ENCODE results near the gene MMP25. TPM values are rescaled to one million over a fixed set of nuclear protein-coding genes. Genes with fewer than 3 reads are reported as not detected.

Gene MMP25
- total and polyA plus RNA-seq, 2 experiments from 2014 or later, result 0.16 TPM; not detected in 1

- H3K36me3 ChIP-seq (ENCODE audit: low read depth), result no peaks in the 10 kb centered on the region
- no peaks in the 10 kb centered on the region for H3K79me2 ChIP-seq (ENCODE audit: insufficient read depth)
- peak; percentile 50 for DNase-seq
Measured at GRCh38 chr16:3094289-3095027, 48.1 kb downstream of the MMP25 start.

GRCh38 chr16:3095869-3096268, 49.5 kb downstream of the MMP25 start:
- in situ Hi-C loops (cut with MboI), result no loop called here

More at GRCh38 chr16:3094289-3095027, 48.1 kb downstream of the MMP25 start:
- no peaks in the 10 kb centered on the region for H3K9me2 ChIP-seq (ENCODE audit: insufficient read depth)
- H3K9me3 ChIP-seq (ENCODE audit: low read depth), result no peaks in the 10 kb centered on the region
- H3K27ac ChIP-seq, result no peak overlapping the region
- no peak overlapping the region for H3K4me3 ChIP-seq
- in situ Hi-C loops (cut with MboI), result no loop called here
- H3K27me3 ChIP-seq (replicated peaks; ENCODE audit: insufficient read depth), result peaks cover 18% of the 10 kb centered on the region; the same call in 1 of the 2 replicates
- H3K4me2 ChIP-seq (ENCODE audit: unreplicated experiment), result no peak overlapping the region
- no peak overlapping the region for H2AFZ ChIP-seq
- no peaks in the 10 kb centered on the region for H4K20me1 ChIP-seq (ENCODE audit: insufficient read depth)
- H3K9ac ChIP-seq, result no peak overlapping the region
- WGBS, 2 experiments (ENCODE audit: low coverage in 1 of 2, low lambda C conversion rate in 2 of 2, missing lambda C conversion rate in 2 of 2), result 64 to 74% methylated on average over 22 of the region's 22 CpGs
- no peak for TF ChIP-seq EZH2phosphoT487 (IDR thresholded peaks at IDR 0.05; ENCODE audit: insufficient read depth, low read depth)
- H3K4me1 ChIP-seq (ENCODE audit: insufficient read depth), result no peaks in the 10 kb centered on the region
- H3F3A ChIP-seq (ENCODE audit: insufficient read depth), result no peaks in the 10 kb centered on the region

GRCh38 chr16:3096362-3096761, 50.0 kb downstream of the MMP25 start:
- in situ Hi-C loops (cut with MboI), result no loop called here
- no peaks in the 10 kb centered on the region for H3F3A ChIP-seq (ENCODE audit: insufficient read depth)
- H3K9me3 ChIP-seq (ENCODE audit: low read depth), result no peaks in the 10 kb centered on the region
- H4K20me1 ChIP-seq (ENCODE audit: insufficient read depth), result no peaks in the 10 kb centered on the region
- no peak overlapping the region for H2AFZ ChIP-seq
- H3K4me2 ChIP-seq (ENCODE audit: unreplicated experiment), result no peak overlapping the region
- no peak overlapping the region for H3K27ac ChIP-seq
- peaks cover 13% of the 10 kb centered on the region; the same call in 1 of the 2 replicates for H3K27me3 ChIP-seq (replicated peaks; ENCODE audit: insufficient read depth)
- no peaks in the 10 kb centered on the region for H3K9me2 ChIP-seq (ENCODE audit: insufficient read depth)
- H3K9ac ChIP-seq, result no peak overlapping the region
- 68 to 73% methylated on average over 6 of the region's 6 CpGs for WGBS, 2 experiments (ENCODE audit: low coverage in 1 of 2, low lambda C conversion rate in 2 of 2, missing lambda C conversion rate in 2 of 2)
- TF ChIP-seq EZH2phosphoT487 (IDR thresholded peaks at IDR 0.05; ENCODE audit: insufficient read depth, low read depth), result no peak
- TF ChIP-seq EZH2 (IDR thresholded peaks at IDR 0.05; ENCODE audit: insufficient read depth, poor library complexity, severe bottlenecking), result no peak
- H3K4me3 ChIP-seq, result no peak overlapping the region
- no peaks in the 10 kb centered on the region for H3K79me2 ChIP-seq (ENCODE audit: insufficient read depth)
- no peak for DNase-seq
- no peaks in the 10 kb centered on the region for H3K4me1 ChIP-seq (ENCODE audit: insufficient read depth)
- no peaks in the 10 kb centered on the region for H3K36me3 ChIP-seq (ENCODE audit: low read depth)

More at GRCh38 chr16:3095869-3096268, 49.5 kb downstream of the MMP25 start:
- WGBS, 2 experiments (ENCODE audit: low coverage in 1 of 2, low lambda C conversion rate in 2 of 2, missing lambda C conversion rate in 2 of 2), result 7 to 8% methylated on average over 4 of the region's 4 CpGs
- Histone ChIP-seq H3K9ac (no peak overlapping the region), H3K36me3 (ENCODE audit: low read depth) (no peaks in the 10 kb centered on the region), H3K27ac (no peak overlapping the region), H3K4me2 (ENCODE audit: unreplicated experiment) (no peak overlapping the region), H4K20me1 (ENCODE audit: insufficient read depth) (no peaks in the 10 kb centered on the region), H3K4me1 (ENCODE audit: insufficient read depth) (no peaks in the 10 kb centered on the region), H3K4me3 (no peak overlapping the region), H3K9me2 (ENCODE audit: insufficient read depth) (no peaks in the 10 kb centered on the region), H3F3A (ENCODE audit: insufficient read depth) (no peaks in the 10 kb centered on the region), H2AFZ (no peak overlapping the region), H3K27me3 (replicated peaks; ENCODE audit: insufficient read depth) (peaks cover 18% of the 10 kb centered on the region; the same call in 1 of the 2 replicates), H3K9me3 (ENCODE audit: low read depth) (no peaks in the 10 kb centered on the region), H3K79me2 (ENCODE audit: insufficient read depth) (no peaks in the 10 kb centered on the region)
- TF ChIP-seq EZH2phosphoT487 (IDR thresholded peaks at IDR 0.05; ENCODE audit: insufficient read depth, low read depth) (no peak), EZH2 (IDR thresholded peaks at IDR 0.05; ENCODE audit: insufficient read depth, poor library complexity, severe bottlenecking) (no peak)
- DNase-seq, result peak; percentile 39

GRCh38 chr16:3097266-3097665, 50.9 kb downstream of the MMP25 start:
- Histone ChIP-seq H2AFZ (no peak overlapping the region), H3F3A (ENCODE audit: insufficient read depth) (no peaks in the 10 kb centered on the region), H3K9me3 (ENCODE audit: low read depth) (no peaks in the 10 kb centered on the region), H3K79me2 (ENCODE audit: insufficient read depth) (no peaks in the 10 kb centered on the region), H3K4me1 (ENCODE audit: insufficient read depth) (no peaks in the 10 kb centered on the region), H3K9ac (no peak overlapping the region), H3K9me2 (ENCODE audit: insufficient read depth) (no peaks in the 10 kb centered on the region), H3K27me3 (replicated peaks; ENCODE audit: insufficient read depth) (0 out of 2 replicates have a peak, but pooled peaks cover 5% of the 10 kb centered on the region), H3K27ac (no peak overlapping the region), H3K4me2 (ENCODE audit: unreplicated experiment) (no peak overlapping the region), H4K20me1 (ENCODE audit: insufficient read depth) (no peaks in the 10 kb centered on the region), H3K36me3 (ENCODE audit: low read depth) (no peaks in the 10 kb centered on the region), H3K4me3 (no peak overlapping the region)
- 31 to 34% methylated on average over 7 to 8 of the region's 8 CpGs for WGBS, 2 experiments (ENCODE audit: low coverage in 1 of 2, low lambda C conversion rate in 2 of 2, missing lambda C conversion rate in 2 of 2)
- no peak for DNase-seq
- no peak for TF ChIP-seq EZH2 (IDR thresholded peaks at IDR 0.05; ENCODE audit: insufficient read depth, poor library complexity, severe bottlenecking)
- TF ChIP-seq EZH2phosphoT487 (IDR thresholded peaks at IDR 0.05; ENCODE audit: insufficient read depth, low read depth), result no peak
- in situ Hi-C loops (cut with MboI), result no loop called here

All from GM23248 (cell line).